Measurements from ENCODE around the gene RPS17.
"Not testable (repeated sequence)": the region's sequence is repeated elsewhere in the genome, so short reads cannot be mapped to it uniquely, and the experiment has no call there.

RPS17 gene

GRCh38 chr15:82537351-82537908 is 2.8 kb downstream of the RPS17 start:
- peak overlapping the region; percentile 93 for H3K27ac Mint-ChIP-seq
- peaks cover 41% of the 10 kb centered on the region for H3K4me1 Mint-ChIP-seq
- H3K4me3 Mint-ChIP-seq, result peak overlapping the region; percentile 71
- DNase-seq, result no peak
- no peaks in the 10 kb centered on the region for H3K27me3 Mint-ChIP-seq (ENCODE audit: low read depth, poor library complexity)
- H3K36me3 Mint-ChIP-seq (ENCODE audit: low read depth), result peaks cover 55% of the 10 kb centered on the region
- H3K9me3 Mint-ChIP-seq, result no peaks in the 10 kb centered on the region
- TF ChIP-seq CTCF (IDR thresholded peaks at IDR 0.05), result no peak

GRCh38 chr15:82536409-82537350 is 3.6 kb downstream of the RPS17 start:
- peaks cover 55% of the 10 kb centered on the region for H3K36me3 Mint-ChIP-seq (ENCODE audit: low read depth)
- DNase-seq, result no peak
- peaks cover 40% of the 10 kb centered on the region for H3K4me1 Mint-ChIP-seq
- H3K27ac Mint-ChIP-seq, result peak overlapping the region; percentile 93
- H3K27me3 Mint-ChIP-seq (ENCODE audit: low read depth, poor library complexity), result no peaks in the 10 kb centered on the region
- no peaks in the 10 kb centered on the region for H3K9me3 Mint-ChIP-seq
- H3K4me3 Mint-ChIP-seq, result peak overlapping the region; percentile 58
- TF ChIP-seq CTCF (IDR thresholded peaks at IDR 0.05), result no peak

- no peaks in the 10 kb centered on the region for H3K27me3 Mint-ChIP-seq (ENCODE audit: low read depth, poor library complexity)
- H3K27ac Mint-ChIP-seq, result peak overlapping the region; percentile 93
- H3K4me3 Mint-ChIP-seq, result no peak overlapping the region
- TF ChIP-seq CTCF (IDR thresholded peaks at IDR 0.05), result no peak
- H3K4me1 Mint-ChIP-seq, result peaks cover 33% of the 10 kb centered on the region
- DNase-seq, result no peak
- H3K9me3 Mint-ChIP-seq, result no peaks in the 10 kb centered on the region
- peaks cover 55% of the 10 kb centered on the region for H3K36me3 Mint-ChIP-seq (ENCODE audit: low read depth)
These were observed 4.5 kb downstream of the RPS17 start for GRCh38 chr15:82535566-82536408.

DNA sequence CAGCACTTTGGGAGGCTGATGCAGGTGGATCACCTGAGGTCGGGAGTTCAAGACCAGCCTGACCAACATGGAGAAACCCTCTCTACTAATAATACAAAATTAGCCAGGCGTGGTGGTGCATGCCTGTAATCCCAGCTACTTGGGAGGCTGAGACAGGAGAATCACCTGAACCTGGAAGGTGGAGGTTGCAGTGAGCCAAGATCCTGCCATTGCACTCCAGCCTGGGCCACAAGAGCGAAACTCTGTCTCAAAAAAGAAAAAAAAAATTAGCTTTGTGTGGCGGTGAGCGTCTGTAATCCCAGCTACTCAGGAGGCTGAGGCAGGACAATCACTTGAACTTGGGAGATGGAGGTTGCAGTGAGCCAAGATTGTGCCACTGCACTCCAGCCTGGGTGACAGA is 5.1 kb downstream of the RPS17 start:
- not testable (repeated sequence) for DNase-seq; H3K4me3 Mint-ChIP-seq; H3K9me3 Mint-ChIP-seq; H3K27me3 Mint-ChIP-seq (ENCODE audit: low read depth, poor library complexity)
- peaks cover 32% of the 10 kb centered on the region for H3K4me1 Mint-ChIP-seq
- H3K27ac Mint-ChIP-seq, result peak overlapping the region; percentile 16
- H3K36me3 Mint-ChIP-seq (ENCODE audit: low read depth), result peaks cover 55% of the 10 kb centered on the region

GRCh38 chr15:82534457-82534861 is 5.8 kb downstream of the RPS17 start:
- H3K27me3 Mint-ChIP-seq (ENCODE audit: low read depth, poor library complexity); H3K27ac Mint-ChIP-seq; H3K9me3 Mint-ChIP-seq; H3K4me3 Mint-ChIP-seq; DNase-seq: not testable (repeated sequence)
- peaks cover 32% of the 10 kb centered on the region for H3K4me1 Mint-ChIP-seq
- peaks cover 55% of the 10 kb centered on the region for H3K36me3 Mint-ChIP-seq (ENCODE audit: low read depth)

GRCh38 chr15:82533801-82534200 is 6.5 kb downstream of the RPS17 start:
- no peak for DNase-seq
- TF ChIP-seq CTCF (IDR thresholded peaks at IDR 0.05), result no peak
- no peaks in the 10 kb centered on the region for H3K9me3 Mint-ChIP-seq
- no peak overlapping the region for H3K4me3 Mint-ChIP-seq
- no peak overlapping the region for H3K27ac Mint-ChIP-seq
- H3K27me3 Mint-ChIP-seq (ENCODE audit: low read depth, poor library complexity), result no peaks in the 10 kb centered on the region
- H3K4me1 Mint-ChIP-seq, result peaks cover 25% of the 10 kb centered on the region
- peaks cover 51% of the 10 kb centered on the region for H3K36me3 Mint-ChIP-seq (ENCODE audit: low read depth)
